H1 (cell line): ENCODE data around the gene ATP7B. TPM values are rescaled to one million over a fixed set of nuclear protein-coding genes. Genes with fewer than 3 reads are reported as not detected.

Experiments used
- ATF3 ChIP-seq: IDR thresholded peaks from 2 replicates; pipeline ENCODE4 v1.6.1; 2011; ENCODE audit warnings: low read depth, mild to moderate bottlenecking, low read length; ENCODE audit not compliant: insufficient read depth
- CBX8 ChIP-seq: fragments of 300-800, 300-1000 bp; sonication (generic); IDR thresholded peaks from 2 replicates; pipeline ENCODE4 v1.7.1; 2016; ENCODE audit warnings: low read depth, low read length, borderline replicate concordance
- E2F6 ChIP-seq: IDR thresholded peaks from 2 replicates; pipeline ENCODE4 v1.6.1; 2012; ENCODE audit warnings: inconsistent platforms
- POLR2AphosphoS5 ChIP-seq: IDR thresholded peaks from 2 replicates; pipeline ENCODE4 v1.6.1; 2011; ENCODE audit warnings: low read depth, low read length
- polyA plus RNA-seq, 7 experiments: library from polyadenylated mRNA; depleted of rRNA in 3 of 7; stranded (reverse) in 5 of 7; unstranded in 2 of 7; fragments of >200 nt in 5 of 7; fragments of 200-250 nt in 2 of 7; gene quantifications; 1 replicate in 5 of 7; 2 replicates in 1 of 7; 4 replicates in 1 of 7; pipeline versions ENCODE4 v1.2.1 to v1.2.3, GENCODE V29; 2011 to 2013; ENCODE audit warnings: missing spikeins in 2 of 7, mixed read lengths in 2 of 7
- total RNA-seq: library from RNA; stranded (reverse); fragmentation: NEBNext Ultra II Directional; extraction: Animal tissue kit (Norgen Biotek cat#: 25700); gene quantifications from 2 replicates; pipeline ENCODE4 v1.2.1, GENCODE V29; 2021

Gene ATP7B
- total and polyA plus RNA-seq, 2 of the 8 experiments (the other 6 are each of a cell fraction or from before 2014, with no cell fraction given), result 4.1 to 9.2 TPM

DNA sequence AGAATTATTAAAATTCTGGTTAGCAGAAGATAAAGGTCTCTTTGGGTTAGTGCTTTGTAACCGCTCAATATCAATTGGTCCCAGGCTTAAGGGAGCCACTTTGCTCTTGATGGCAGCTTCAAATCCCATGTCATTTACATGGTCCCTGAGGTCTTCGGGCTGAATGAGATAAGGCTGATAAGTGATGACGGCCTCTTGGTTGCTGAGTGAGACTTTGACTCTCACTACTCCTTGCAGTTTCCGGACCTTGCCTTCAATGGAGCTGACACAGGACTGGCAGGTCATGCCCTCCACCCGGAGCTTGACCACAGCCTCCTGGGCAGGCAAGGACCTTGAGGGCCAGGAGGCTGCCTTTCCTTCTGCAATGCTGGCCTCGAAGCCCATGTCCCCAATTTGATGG is 36.8 kb downstream of the ATP7B start (continued):
- TF ChIP-seq ATF3 (no peak), E2F6 (no peak), CBX8 (no peak), POLR2AphosphoS5 (no peak)
